Keratinocyte (primary cell): ENCODE results near the gene CLIP4. TPM values are rescaled to one million over a fixed set of nuclear protein-coding genes. Genes with fewer than 3 reads are reported as not detected.

Experiments used
- DNase-seq: peaks from one replicate; pipeline ENCODE4 v3.0.0-alpha.2; 2011; ENCODE audit warnings: low read depth, missing footprints, low spot score
- FAIRE-seq: peaks from 2 replicates; lab custom pipeline; 2011; peaks lifted over from hg19 to GRCh38; lab: Jason Lieb, UNC
- H2AFZ ChIP-seq: 2 replicates; pipeline ENCODE4 v1.6.0; 2012; ENCODE audit warnings: low read length, control low read depth, inconsistent platforms; ENCODE audit not compliant: control insufficient read depth
- H3K27ac ChIP-seq: 2 replicates; pipeline ENCODE4 v1.5.1; 2011; ENCODE audit warnings: low read length; ENCODE audit not compliant: control insufficient read depth, insufficient read depth
- H3K27me3 ChIP-seq: 3 replicates; pipeline ENCODE4 v1.6.0; 2011; ENCODE audit warnings: low read length; ENCODE audit not compliant: control insufficient read depth, insufficient read depth; ENCODE audit errors: extremely low read depth
- H3K36me3 ChIP-seq, 2 experiments: 2 replicates in 1 of 2; 3 replicates in 1 of 2; pipeline ENCODE4 v1.5.1; 2011; ENCODE audit warnings: low read length in 2 of 2, mild to moderate bottlenecking in 1 of 2; ENCODE audit not compliant: control insufficient read depth in 2 of 2, insufficient read depth in 2 of 2; ENCODE audit errors: extremely low read depth in 1 of 2
- H3K4me1 ChIP-seq: 3 replicates; pipeline ENCODE4 v1.5.1; 2011; ENCODE audit warnings: low read length; ENCODE audit not compliant: control insufficient read depth, insufficient read depth; ENCODE audit errors: extremely low read depth
- H3K4me2 ChIP-seq: 3 replicates; pipeline ENCODE4 v1.6.0; 2011; ENCODE audit warnings: low read depth, low read length; ENCODE audit not compliant: control insufficient read depth, insufficient read depth; ENCODE audit errors: extremely low read depth
- H3K4me3 ChIP-seq, 3 experiments: fragments of 200-600 bp in 1 of 3; sonication (generic) in 1 of 3; 2 replicates in 2 of 3; 3 replicates in 1 of 3; pipeline ENCODE4 v1.5.1; 2011 to 2016; ENCODE audit warnings: low read length in 3 of 3, mild to moderate bottlenecking in 3 of 3, control low read depth in 2 of 3, inconsistent platforms in 1 of 3, low read depth in 1 of 3, mixed read lengths in 1 of 3, mixed run types in 1 of 3, moderate library complexity in 1 of 3; ENCODE audit not compliant: control insufficient read depth in 2 of 3, insufficient read depth in 2 of 3; ENCODE audit errors: extremely low read depth in 1 of 3
- H3K79me2 ChIP-seq: 2 replicates; pipeline ENCODE4 v1.6.0; 2012; ENCODE audit warnings: low read length; ENCODE audit not compliant: control insufficient read depth, insufficient read depth
- H3K9ac ChIP-seq: 3 replicates; pipeline ENCODE4 v1.6.0; 2011; ENCODE audit warnings: low read length; ENCODE audit not compliant: control insufficient read depth, insufficient read depth; ENCODE audit errors: extremely low read depth
- H3K9me1 ChIP-seq: 3 replicates; pipeline ENCODE4 v1.6.0; 2011; ENCODE audit warnings: low read length; ENCODE audit not compliant: control insufficient read depth, insufficient read depth; ENCODE audit errors: extremely low read depth
- H3K9me3 ChIP-seq: 2 replicates; pipeline ENCODE4 v1.5.1; 2012; ENCODE audit warnings: low read depth, low read length; ENCODE audit not compliant: control insufficient read depth
- H4K20me1 ChIP-seq: 3 replicates; pipeline ENCODE4 v1.6.0; 2011; ENCODE audit warnings: low read length; ENCODE audit not compliant: control insufficient read depth, insufficient read depth; ENCODE audit errors: extremely low read depth
- CTCF ChIP-seq, 3 experiments: IDR thresholded peaks in 1 of 3; conservative IDR thresholded peaks in 1 of 3; optimal IDR thresholded peaks in 1 of 3; 2 replicates in 2 of 3; 3 replicates in 1 of 3; pipeline versions ENCODE3 to v1.5.1; 2011; ENCODE audit warnings: low read length in 3 of 3, mild to moderate bottlenecking in 3 of 3, moderate library complexity in 2 of 3, control low read depth in 1 of 3, inconsistent platforms in 1 of 3; ENCODE audit not compliant: insufficient read depth in 2 of 3; ENCODE audit errors: extremely low read depth in 1 of 3
- EZH2 ChIP-seq: IDR thresholded peaks from one replicate; pipeline ENCODE4 v1.6.1; 2012; ENCODE audit warnings: inconsistent platforms, mild to moderate bottlenecking, low read length, moderate library complexity
- dilution Hi-C: fragments of 300-500 bp; cut with MboI; formaldehyde crosslinking; loops from one replicate; pipeline ENCODE4 v1.7.0; 2020; ENCODE audit warnings: low sequenced_read_pairs; ENCODE audit not compliant: extremely low pct_ligation_motif_present
- polyA plus RNA-seq, 5 experiments: library from polyadenylated mRNA; depleted of rRNA in 3 of 5; stranded (reverse) in 3 of 5; stranded (forward) in 1 of 5; unstranded in 1 of 5; fragments of >200 nt; gene quantifications; 1 replicate in 1 of 5; 2 replicates in 3 of 5; 3 replicates in 1 of 5; pipeline versions ENCODE4 v1.2.1 to v1.2.3, GENCODE V29; 2011 to 2012; ENCODE audit warnings: missing spikeins in 2 of 5, low read depth in 1 of 5, low replicate concordance in 1 of 5

Gene CLIP4
- polyA plus RNA-seq, 1 donor (not counting 4 experiments of a cell fraction or from before 2014, with no cell fraction given) = 46.6 TPM

- Histone ChIP-seq H3K9me3 (no peaks in the 10 kb centered on the region), H3K4me3 (no peak overlapping the region), H3K79me2 (no peaks in the 10 kb centered on the region), H4K20me1 (no peaks in the 10 kb centered on the region), H3K9me1 (no peaks in the 10 kb centered on the region), H3K4me2 (no peak overlapping the region), H3K4me1 (peaks cover 11% of the 10 kb centered on the region), H3K27ac (no peak overlapping the region), H3K27me3 (no peaks in the 10 kb centered on the region), H3K9ac (no peak overlapping the region), H3K36me3 (no peaks in the 10 kb centered on the region), H2AFZ (no peak overlapping the region)
- no peak for FAIRE-seq
- DNase-seq = no peak
- TF ChIP-seq EZH2 = no peak
- no peak for TF ChIP-seq CTCF (optimal IDR thresholded peaks at IDR 0.05 in 1 of 3, IDR thresholded peaks at IDR 0.05 in 1 of 3, conservative IDR thresholded peaks at IDR 0.05 in 1 of 3; ENCODE audit: extremely low read depth in 1 of 3, insufficient read depth in 2 of 3, low read length in 3 of 3)
- dilution Hi-C loops = no loop called here
Measured at GRCh38 chr2:29219374-29219773, 104.2 kb downstream of the CLIP4 start.

GRCh38 chr2:29220506-29221270 is 105.5 kb downstream of the CLIP4 start:
- no peak for TF ChIP-seq CTCF (optimal IDR thresholded peaks at IDR 0.05 in 1 of 3, IDR thresholded peaks at IDR 0.05 in 1 of 3, conservative IDR thresholded peaks at IDR 0.05 in 1 of 3; ENCODE audit: extremely low read depth in 1 of 3, insufficient read depth in 2 of 3, low read length in 3 of 3)
- no peak for TF ChIP-seq EZH2
- H4K20me1 ChIP-seq = no peaks in the 10 kb centered on the region
- H3K4me1 ChIP-seq = peaks cover 11% of the 10 kb centered on the region
- H3K4me3 ChIP-seq = no peak overlapping the region
- no peaks in the 10 kb centered on the region for H3K9me3 ChIP-seq
- H2AFZ ChIP-seq = no peak overlapping the region
- H3K9ac ChIP-seq = no peak overlapping the region
- no peak for DNase-seq
- no peaks in the 10 kb centered on the region for H3K9me1 ChIP-seq
- no peaks in the 10 kb centered on the region for H3K79me2 ChIP-seq
- no peaks in the 10 kb centered on the region for H3K36me3 ChIP-seq
- no peak overlapping the region for H3K4me2 ChIP-seq
- dilution Hi-C loops = no loop called here
- peaks cover 7% of the 10 kb centered on the region for H3K27me3 ChIP-seq
- FAIRE-seq = no peak
- no peak overlapping the region for H3K27ac ChIP-seq
